ENCODE measurements around the gene HM13. TPM values are rescaled to one million over a fixed set of nuclear protein-coding genes. Genes with fewer than 3 reads are reported as not detected.

HM13 gene
- total and polyA plus RNA-seq, 9 of the 15 experiments (the other 6 are each of a cell fraction or from before 2014, with no cell fraction given) = 7.7 to 136 (median 74.5) TPM

GRCh38 chr20:31537116-31537871 is 23.1 kb downstream of the HM13 start:
- no peak overlapping the region for H2AFZ ChIP-seq (ENCODE audit: low read depth, low read length)
- 0 out of 2 replicates have a peak, but pooled peaks cover 7% of the 10 kb centered on the region for H4K20me1 ChIP-seq (replicated peaks; ENCODE audit: control insufficient read depth, insufficient read depth, low read length)
- peaks cover 87% of the 10 kb centered on the region for H3K36me3 ChIP-seq (ENCODE audit: control insufficient read depth, insufficient read depth, low read length)
- H3K4me2 ChIP-seq (ENCODE audit: insufficient read depth, low read length) = no peak overlapping the region
- intact Hi-C loops (cut with micrococcal nuclease) = no loop called here
- H3K27me3 ChIP-seq (ENCODE audit: control insufficient read depth in 2 of 2, insufficient read depth in 2 of 2, low read length in 2 of 2) = no peaks in the 10 kb centered on the region
- ATAC-seq (no peak), FAIRE-seq (no peak), DNase-seq (ENCODE audit: extremely low read depth in 1 of 4, low spot score in 3 of 4) (no peak)
- H3K9me1 ChIP-seq (ENCODE audit: control insufficient read depth, insufficient read depth, low read length) = no peaks in the 10 kb centered on the region
- H3K79me2 ChIP-seq (ENCODE audit: control insufficient read depth, insufficient read depth, low read length) = no peaks in the 10 kb centered on the region
- no TSS peak for BruUV-seq (replicated peaks)
- POLR2A ChIA-PET = interaction anchor here (0.6 to 1.6 kb wide), 8 partner anchors 9 to 40 kb away, joined by 3 to 6 read pairs (median 3); a partner anchor contains a TSS
- no peaks in the 10 kb centered on the region for H3K9me3 ChIP-seq (replicated peaks; ENCODE audit: control insufficient read depth, insufficient read depth, low read depth, low read length)
- WGBS (ENCODE audit: insufficient coverage, low coverage, missing lambda C conversion rate) = 88% methylated on average over 8 of the region's 8 CpGs
- CTCF ChIA-PET (ENCODE audit: low intra/inter-chr PET ratio) = no interaction called here
- TF ChIP-seq SMARCB1 (IDR thresholded peaks at IDR 0.05; ENCODE audit: insufficient read length, low read depth) = no peak
- no peak for TF ChIP-seq HMGXB4 (CRISPR knock-in tag; IDR thresholded peaks at IDR 0.05)
- no peak for TF ChIP-seq ZBTB26 (CRISPR knock-in tag; IDR thresholded peaks at IDR 0.05)
- in situ Hi-C loops (cut with MboI) = no loop called here
- H3K9ac ChIP-seq (ENCODE audit: insufficient read depth in 1 of 2, low read depth in 2 of 2, low read length in 2 of 2) = 0 out of 4 replicates have a peak overlapping the region, but pooled peaks of 1 of the 2 experiments have one; percentile 43
- no peak overlapping the region for H3K27ac ChIP-seq (ENCODE audit: extremely low read depth, low read depth, low read length)
- no peak overlapping the region for H3K4me3 ChIP-seq
- H3K4me1 ChIP-seq (replicated peaks in 1 of 2; ENCODE audit: control insufficient read depth in 2 of 2, insufficient read depth in 2 of 2, low read length in 2 of 2) = peaks cover 5 to 7% of the 10 kb centered on the region in 2 experiments; a peak in 3 of 5 replicates
